Stimulated activated CD4-positive, alpha-beta T cell treated with anti-CD3 and anti-CD28 coated beads, Interleukin-4, amount 100 ng/mL, for 4 hours (primary cell): ENCODE data around the gene TBPL1.
A peak's percentile ranks its signal among the peaks of the same experiment; 100 is the strongest.
"Not testable (repeated sequence)": the region's sequence is repeated elsewhere in the genome, so short reads cannot be mapped to it uniquely, and the experiment has no call there.

Source experiments
- DNase-seq, 2 experiments: peaks; one replicate each; pipeline ENCODE4 v3.0.0-alpha.2; 2020

Gene TBPL1

GRCh38 chr6:133952815-133953633, at the start of gene TBPL1:
Gene TBPL1, plus strand, starts transcription at chr6:133953224. Its CDS starts 26,902 bp downstream, at chr6:133980126.
- peak; percentile 89 to 93 for DNase-seq

- DNase-seq: no peak
These were observed 49.2 kb upstream of the TBPL1 start for GRCh38 chr6:133903855-133904254.

GRCh38 chr6:133906050-133906449, 47.0 kb upstream of the TBPL1 start:
- no peak for DNase-seq

GRCh38 chr6:133916650-133917151, 36.3 kb upstream of the TBPL1 start:
- peak; percentile 59 to 76 for DNase-seq

- no peak for DNase-seq
These were observed 35.2 kb upstream of the TBPL1 start for GRCh38 chr6:133917781-133918180.

- no peak for DNase-seq
These were observed 34.7 kb upstream of the TBPL1 start for GRCh38 chr6:133918208-133918930.

GRCh38 chr6:133919362-133919761, 33.7 kb upstream of the TBPL1 start:
- no peak for DNase-seq

GRCh38 chr6:133921249-133921859, 31.7 kb upstream of the TBPL1 start:
- peak; percentile 50 to 55 for DNase-seq

- DNase-seq: peak; percentile 26 to 31
These were observed 29.0 kb upstream of the TBPL1 start for GRCh38 chr6:133923938-133924593.

- not testable (repeated sequence) for DNase-seq
These were observed 21.8 kb upstream of the TBPL1 start for GRCh38 chr6:133931221-133931620.

- not testable (repeated sequence) for DNase-seq
These were observed 16.7 kb upstream of the TBPL1 start for GRCh38 chr6:133936352-133936751.

GRCh38 chr6:133937909-133938308, 15.1 kb upstream of the TBPL1 start:
- DNase-seq: no peak

- no peak for DNase-seq
These were observed 14.5 kb upstream of the TBPL1 start for GRCh38 chr6:133938533-133938932.

GRCh38 chr6:133939778-133940667, 13.0 kb upstream of the TBPL1 start:
- DNase-seq: no peak

GRCh38 chr6:133945158-133945557, 7.9 kb upstream of the TBPL1 start:
- DNase-seq: no peak

- no peak for DNase-seq
These were observed 5.6 kb upstream of the TBPL1 start for GRCh38 chr6:133947302-133947900.

GRCh38 chr6:133948472-133948871, 4.6 kb upstream of the TBPL1 start:
- no peak for DNase-seq

GRCh38 chr6:133951227-133951626, 1.8 kb upstream of the TBPL1 start:
- DNase-seq: no peak

- peak; percentile 31 to 35 for DNase-seq
These were observed 876 bp upstream of the TBPL1 start for GRCh38 chr6:133951881-133952814.
